GM19193 (cell line): ENCODE measurements around the gene SIX1.

Experiments
- POLR2A ChIP-seq: IDR thresholded peaks from 4 replicates; pipeline ENCODE4 v1.6.1; 2011; ENCODE audit not compliant: insufficient read depth, insufficient read length; ENCODE audit errors: extremely low read depth

The SIX1 gene

GRCh38 chr14:60650373-60650961, 1.2 kb upstream of the SIX1 start:
- no peak for TF ChIP-seq POLR2A

- TF ChIP-seq POLR2A = no peak
Observed at GRCh38 chr14:60649875-60650372, 647 bp upstream of the SIX1 start.

- TF ChIP-seq POLR2A = no peak
Observed at GRCh38 chr14:60648249-60648933, 886 bp downstream of the SIX1 start.

- no peak for TF ChIP-seq POLR2A
Observed at GRCh38 chr14:60647837-60648248, 1.4 kb downstream of the SIX1 start.

GRCh38 chr14:60647081-60647836, 2.0 kb downstream of the SIX1 start:
- TF ChIP-seq POLR2A = no peak

GRCh38 chr14:60646226-60646818, 3.0 kb downstream of the SIX1 start:
- TF ChIP-seq POLR2A = no peak

- TF ChIP-seq POLR2A = no peak
Observed at GRCh38 chr14:60645126-60645741, 4.0 kb downstream of the SIX1 start.

- no peak for TF ChIP-seq POLR2A
Observed at GRCh38 chr14:60644666-60645065, 4.6 kb downstream of the SIX1 start.

- TF ChIP-seq POLR2A = no peak
Observed at GRCh38 chr14:60643463-60644314, 5.6 kb downstream of the SIX1 start.

- TF ChIP-seq POLR2A = no peak
Observed at GRCh38 chr14:60643141-60643462, 6.2 kb downstream of the SIX1 start.

GRCh38 chr14:60642270-60643140, 6.8 kb downstream of the SIX1 start:
- TF ChIP-seq POLR2A = no peak

GRCh38 chr14:60641742-60642269, 7.5 kb downstream of the SIX1 start:
- TF ChIP-seq POLR2A = no peak
